GM21717 (cell line): ENCODE results near the gene NF2.

Experiments
- ATAC-seq: cut with Tn5 transposase; IDR thresholded peaks from one replicate; pipeline ENCODE4 v1.9.1; 2021; ENCODE audit warnings: mild to moderate bottlenecking, moderate library complexity; ENCODE audit not compliant: unreplicated experiment

The NF2 gene

DNA sequence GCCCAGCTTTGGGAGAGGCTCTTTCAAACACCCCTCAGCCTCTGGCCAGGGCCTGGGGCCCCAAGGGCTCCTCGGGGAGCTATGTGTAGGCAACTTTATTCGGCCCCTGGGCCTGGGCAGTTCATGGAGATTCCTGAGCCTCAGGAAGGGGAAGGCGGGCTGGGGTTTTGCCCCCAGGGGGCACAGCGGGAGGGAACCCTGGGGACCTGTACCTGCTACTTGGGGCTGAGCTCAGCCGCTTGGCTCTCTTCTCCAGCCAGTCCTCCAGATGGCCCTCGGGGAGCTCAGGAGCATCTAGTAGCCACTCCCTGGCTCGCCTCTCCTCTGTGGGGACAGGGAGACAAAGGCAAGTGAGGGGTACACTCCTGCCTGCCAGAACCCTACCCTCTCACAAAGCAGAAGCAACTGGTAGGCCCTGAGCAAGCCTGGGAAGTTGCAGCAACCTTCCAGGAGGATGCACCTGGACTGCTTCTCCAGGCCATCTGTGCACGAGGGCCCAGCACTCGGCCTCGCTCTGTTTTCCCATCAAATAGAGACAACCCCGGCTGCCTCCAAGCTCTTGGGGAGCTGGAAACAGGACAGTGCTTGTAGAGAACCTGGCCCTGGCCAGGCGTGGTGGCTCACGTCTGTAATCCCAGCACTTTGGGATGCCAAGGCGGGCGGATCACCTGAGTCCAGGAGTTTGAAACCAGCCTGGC lies 134.8 kb downstream of the NF2 start:
- ATAC-seq: no peak

GRCh38 chr22:29739346-29739875 lies 136.0 kb downstream of the NF2 start:
- ATAC-seq: no peak

- no peak for ATAC-seq
Measured at GRCh38 chr22:29740216-29740615, 136.8 kb downstream of the NF2 start.

DNA sequence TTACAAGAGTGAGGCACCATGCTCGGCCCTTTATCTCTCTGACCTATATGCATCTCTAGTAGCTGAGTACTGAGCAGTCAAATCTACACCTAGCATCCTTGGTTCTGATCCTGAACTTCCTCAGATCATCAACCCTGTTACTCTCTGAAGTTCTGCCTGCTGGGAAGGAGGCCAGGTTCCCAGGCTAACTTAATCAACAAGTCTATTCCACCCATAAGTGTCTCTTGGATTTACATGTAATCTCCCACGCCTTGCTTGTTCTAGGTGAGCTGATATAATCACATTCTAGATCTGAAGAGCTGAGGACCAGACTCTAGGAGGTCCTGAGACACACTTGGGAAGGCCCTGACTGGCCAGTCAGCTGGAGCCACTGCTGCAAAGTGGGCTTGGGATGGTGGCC lies 138.5 kb downstream of the NF2 start:
- ATAC-seq: no peak

GRCh38 chr22:29742326-29742725 lies 138.9 kb downstream of the NF2 start:
- ATAC-seq: no peak

- no peak for ATAC-seq
Measured at GRCh38 chr22:29744902-29745301, 141.5 kb downstream of the NF2 start.

DNA sequence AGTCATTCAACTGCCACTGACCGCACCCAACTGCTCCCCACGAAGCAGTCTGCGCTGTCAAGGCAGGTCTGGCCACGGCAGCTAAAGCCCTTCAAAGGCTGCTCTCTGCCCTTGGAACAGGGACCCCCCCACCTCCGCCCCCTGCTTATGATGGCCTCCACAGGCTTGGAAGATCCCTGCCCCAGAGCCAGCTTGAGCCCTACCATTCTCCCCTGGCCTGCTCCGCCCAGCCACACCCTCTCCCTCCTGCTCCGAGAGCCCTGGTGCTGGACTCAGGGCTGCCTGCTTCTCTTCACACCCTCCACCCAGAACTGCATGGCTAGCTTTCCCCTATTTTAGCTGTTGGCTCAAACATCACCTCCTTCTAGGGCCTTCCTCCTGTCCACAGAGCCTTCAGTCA lies 144.4 kb downstream of the NF2 start:
- no peak for ATAC-seq
